ENCODE results near the gene PPIAL4G.
"Not testable (repeated sequence)": the region's sequence is repeated elsewhere in the genome, so short reads cannot be mapped to it uniquely, and the experiment has no call there.

PPIAL4G gene

GRCh38 chr1:148459694-148460093 lies 23.4 kb downstream of the PPIAL4G start:
- not testable (repeated sequence) for H3K27me3 ChIP-seq (ENCODE audit: control insufficient read depth, insufficient read depth, low read length); H3K36me3 ChIP-seq (ENCODE audit: control insufficient read depth, insufficient read depth, low read length); H3K9me3 ChIP-seq (ENCODE audit: control insufficient read depth, insufficient read depth, low read length); H3K9ac ChIP-seq (ENCODE audit: low read depth, low read length); H3K4me1 ChIP-seq (ENCODE audit: control insufficient read depth, insufficient read depth, low read length)
- peak overlapping the region; percentile 32 for H3K4me3 ChIP-seq (ENCODE audit: low read depth, low read length)

GRCh38 chr1:148458901-148459581 lies 24.1 kb downstream of the PPIAL4G start:
- peak overlapping the region; percentile 32 for H3K4me3 ChIP-seq (ENCODE audit: low read depth, low read length)
- not testable (repeated sequence) for H3K9ac ChIP-seq (ENCODE audit: low read depth, low read length); H3K27me3 ChIP-seq (ENCODE audit: control insufficient read depth, insufficient read depth, low read length); H3K9me3 ChIP-seq (ENCODE audit: control insufficient read depth, insufficient read depth, low read length); H3K36me3 ChIP-seq (ENCODE audit: control insufficient read depth, insufficient read depth, low read length); H3K4me1 ChIP-seq (ENCODE audit: control insufficient read depth, insufficient read depth, low read length)

GRCh38 chr1:148458398-148458797 lies 24.7 kb downstream of the PPIAL4G start:
- peak overlapping the region; percentile 35 for H3K4me3 ChIP-seq (ENCODE audit: low read depth, low read length)
- not testable (repeated sequence) for H3K4me1 ChIP-seq (ENCODE audit: control insufficient read depth, insufficient read depth, low read length); H3K36me3 ChIP-seq (ENCODE audit: control insufficient read depth, insufficient read depth, low read length); H3K9me3 ChIP-seq (ENCODE audit: control insufficient read depth, insufficient read depth, low read length); H3K27me3 ChIP-seq (ENCODE audit: control insufficient read depth, insufficient read depth, low read length); H3K9ac ChIP-seq (ENCODE audit: low read depth, low read length)

GRCh38 chr1:148452845-148453244 lies 30.3 kb downstream of the PPIAL4G start:
- H3K36me3 ChIP-seq (ENCODE audit: control insufficient read depth, insufficient read depth, low read length); H3K27me3 ChIP-seq (ENCODE audit: control insufficient read depth, insufficient read depth, low read length); H3K4me3 ChIP-seq (ENCODE audit: low read depth, low read length); H3K4me1 ChIP-seq (ENCODE audit: control insufficient read depth, insufficient read depth, low read length); H3K9me3 ChIP-seq (ENCODE audit: control insufficient read depth, insufficient read depth, low read length); H3K9ac ChIP-seq (ENCODE audit: low read depth, low read length): not testable (repeated sequence)

- H3K4me3 ChIP-seq (ENCODE audit: low read depth, low read length); H3K9me3 ChIP-seq (ENCODE audit: control insufficient read depth, insufficient read depth, low read length); H3K36me3 ChIP-seq (ENCODE audit: control insufficient read depth, insufficient read depth, low read length); H3K9ac ChIP-seq (ENCODE audit: low read depth, low read length); H3K27me3 ChIP-seq (ENCODE audit: control insufficient read depth, insufficient read depth, low read length): not testable (repeated sequence)
- peaks cover 11% of the 10 kb centered on the region for H3K4me1 ChIP-seq (ENCODE audit: control insufficient read depth, insufficient read depth, low read length)
Observed at GRCh38 chr1:148439654-148440325, 43.3 kb downstream of the PPIAL4G start.

DNA sequence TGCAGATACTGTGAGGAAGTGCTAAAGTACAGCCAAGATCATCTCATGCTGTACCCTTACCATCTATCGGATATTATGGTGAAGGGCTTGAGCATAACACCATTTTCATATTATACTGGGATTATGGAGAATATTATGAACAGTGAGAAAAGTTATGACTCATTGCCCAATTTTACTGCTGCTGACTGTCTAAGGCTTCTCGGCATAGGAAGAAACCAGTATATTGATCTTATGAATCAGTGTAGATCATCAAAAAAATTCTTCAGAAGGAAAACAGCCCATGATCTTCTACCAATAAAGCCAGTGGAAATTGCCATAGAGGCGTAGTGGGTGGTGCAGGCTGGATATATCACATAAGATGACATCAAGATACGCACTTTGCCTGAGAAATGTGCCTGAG lies 47.7 kb downstream of the PPIAL4G start:
- no peak overlapping the region for H3K4me3 ChIP-seq (ENCODE audit: low read depth, low read length)
- H3K36me3 ChIP-seq (ENCODE audit: control insufficient read depth, insufficient read depth, low read length) = no peaks in the 10 kb centered on the region
- H3K9me3 ChIP-seq (ENCODE audit: control insufficient read depth, insufficient read depth, low read length) = no peaks in the 10 kb centered on the region
- no peak overlapping the region for H3K9ac ChIP-seq (ENCODE audit: low read depth, low read length)
- H3K27me3 ChIP-seq (ENCODE audit: control insufficient read depth, insufficient read depth, low read length) = no peaks in the 10 kb centered on the region
- peaks cover 11% of the 10 kb centered on the region for H3K4me1 ChIP-seq (ENCODE audit: control insufficient read depth, insufficient read depth, low read length)

- peaks cover 11% of the 10 kb centered on the region for H3K4me1 ChIP-seq (ENCODE audit: control insufficient read depth, insufficient read depth, low read length)
- no peak overlapping the region for H3K9ac ChIP-seq (ENCODE audit: low read depth, low read length)
- no peaks in the 10 kb centered on the region for H3K36me3 ChIP-seq (ENCODE audit: control insufficient read depth, insufficient read depth, low read length)
Observed at GRCh38 chr1:148434832-148435231, 48.3 kb downstream of the PPIAL4G start.

GRCh38 chr1:148432916-148433317 lies 50.2 kb downstream of the PPIAL4G start:
- H3K9ac ChIP-seq (ENCODE audit: low read depth, low read length); H3K4me1 ChIP-seq (ENCODE audit: control insufficient read depth, insufficient read depth, low read length); H3K27me3 ChIP-seq (ENCODE audit: control insufficient read depth, insufficient read depth, low read length); H3K36me3 ChIP-seq (ENCODE audit: control insufficient read depth, insufficient read depth, low read length); H3K9me3 ChIP-seq (ENCODE audit: control insufficient read depth, insufficient read depth, low read length); H3K4me3 ChIP-seq (ENCODE audit: low read depth, low read length): not testable (repeated sequence)

More at GRCh38 chr1:148434832-148435231, 48.3 kb downstream of the PPIAL4G start:
- Histone ChIP-seq H3K27me3 (ENCODE audit: control insufficient read depth, insufficient read depth, low read length) (no peaks in the 10 kb centered on the region), H3K4me3 (ENCODE audit: low read depth, low read length) (no peak overlapping the region), H3K9me3 (ENCODE audit: control insufficient read depth, insufficient read depth, low read length) (no peaks in the 10 kb centered on the region)
